ENCODE measurements around the gene STARD9.

- TF ChIP-seq CTCF (conservative IDR thresholded peaks at IDR 0.05; ENCODE audit: low read depth in 2 of 2) (no peak), JUNB (IDR thresholded peaks at IDR 0.05; ENCODE audit: unreplicated experiment) (no peak), EZH2 (IDR thresholded peaks at IDR 0.05; ENCODE audit: low read depth, unreplicated experiment) (no peak), ZNF462 (CRISPR knock-in tag; IDR thresholded peaks at IDR 0.05) (no peak), REST (IDR thresholded peaks at IDR 0.05; ENCODE audit: unreplicated experiment) (no peak), CREB1 (CRISPR knock-in tag; IDR thresholded peaks at IDR 0.05; ENCODE audit: low read depth) (no peak), POLR2AphosphoS5 (IDR thresholded peaks at IDR 0.05; ENCODE audit: low read depth) (no peak), STAT1 (IDR thresholded peaks at IDR 0.05; ENCODE audit: unreplicated experiment) (no peak), EZH2phosphoT487 (IDR thresholded peaks at IDR 0.05; ENCODE audit: unreplicated experiment) (no peak), NANOG (IDR thresholded peaks at IDR 0.05; ENCODE audit: borderline replicate concordance) (no peak)
These were observed 115.9 kb downstream of the STARD9 start for GRCh38 chr15:42691308-42691707.

Measured in GM23338 (cell line).